Breast epithelium (tissue), 4 donors: ENCODE data around the gene SIDT2. TPM values are rescaled to one million over a fixed set of nuclear protein-coding genes. Genes with fewer than 3 reads are reported as not detected.

Experiments
- DNase-seq, 2 donors: peaks; one replicate each; pipeline ENCODE4 v3.0.0-alpha.2; 2019; ENCODE audit warnings: low spot score in 2 of 2
- H3K27ac ChIP-seq, 2 donors: fragments of 200-600 bp; sonication (generic) in 1 of 2; one replicate each; pipeline ENCODE4 v1.5.1; 2016 to 2019; ENCODE audit warnings: mild to moderate bottlenecking in 1 of 2
- H3K27me3 ChIP-seq, 2 donors: fragments of 200-600 bp; sonication (generic) in 1 of 2; one replicate each; pipeline versions ENCODE4 v1.5.1 to v1.6.0; 2017 to 2019; ENCODE audit warnings: control low read depth in 1 of 2, mild to moderate bottlenecking in 1 of 2
- H3K36me3 ChIP-seq: fragments of 200-600 bp; one replicate; pipeline ENCODE4 v1.5.1; 2019
- H3K4me1 ChIP-seq, 2 donors: fragments of 200-600 bp; sonication (generic); one replicate each; pipeline ENCODE4 v1.5.1; 2016 to 2019; ENCODE audit warnings: control low read depth in 1 of 2
- H3K4me3 ChIP-seq, 3 donors: fragments of 200-600 bp; sonication (generic); 1 replicate in 2 of 3; 2 replicates in 1 of 3; pipeline ENCODE4 v1.5.1; 2016 to 2019; ENCODE audit warnings: mild to moderate bottlenecking in 3 of 3, moderate library complexity in 2 of 3
- H3K9me3 ChIP-seq, 2 donors: fragments of 200-600 bp; sonication (generic) in 1 of 2; one replicate each; pipeline ENCODE4 v1.5.1; 2016 to 2019; ENCODE audit warnings: control low read depth in 1 of 2
- POLR2A ChIP-seq: fragments of 450-650 bp; IDR thresholded peaks from one replicate; pipeline ENCODE4 v1.6.1; 2016; ENCODE audit warnings: antibody characterized with exemption, mild to moderate bottlenecking, moderate library complexity
- POLR2AphosphoS5 ChIP-seq, 3 donors: sonication (generic); formaldehyde crosslinking; IDR thresholded peaks; one replicate each; pipeline ENCODE4 v1.6.1; 2017; ENCODE audit warnings: antibody characterized with exemption in 3 of 3
- intact Hi-C: fragments of 100-400 bp; cut with DNase I; formaldehyde crosslinking; loops from one replicate; pipeline ENCODE4 v1.15.1; 2023; ENCODE audit warnings: low total_unique reads
- total RNA-seq, 3 donors: library from RNA; depleted of rRNA; stranded (reverse); fragments of >200 nt; gene quantifications; one replicate each; pipeline ENCODE4 v1.1.0, GENCODE V29; 2016
- TF ChIP-seq, protein P1 (sequence below), 3 donors: fragments of 450-650 bp; IDR thresholded peaks; one replicate each; pipeline ENCODE4 v1.5.1; 2016 to 2017; ENCODE audit warnings: antibody characterized with exemption in 3 of 3, mild to moderate bottlenecking in 3 of 3, moderate library complexity in 3 of 3

Gene SIDT2
- total RNA-seq, 3 donors from 2014 or later: 45.2 to 86.7 (median 49.5) TPM

DNA sequence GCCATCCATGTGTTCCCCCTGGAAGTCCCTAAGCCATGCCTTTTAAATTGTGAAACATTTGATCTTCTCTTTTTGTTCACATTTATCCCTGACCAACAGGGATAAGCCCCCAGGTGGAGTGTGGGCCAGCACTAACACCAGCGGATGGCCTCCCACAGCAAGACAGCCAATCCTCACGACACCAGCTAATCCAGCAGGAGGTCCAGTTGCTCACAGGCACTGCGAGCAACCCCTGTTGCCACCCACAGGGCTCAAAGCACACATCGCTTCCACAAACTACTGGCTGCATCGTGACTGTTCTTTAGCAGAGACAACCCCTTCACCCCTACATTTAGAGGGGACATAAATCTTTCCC lies 51.4 kb downstream of the SIDT2 start:
- no peak for DNase-seq
- Histone ChIP-seq H3K9me3 (no peaks in the 10 kb centered on the region), H3K27me3 (no peaks in the 10 kb centered on the region), H3K4me1 (peaks cover 2 to 4% of the 10 kb centered on the region in 2 donors), H3K27ac (no peak overlapping the region), H3K4me3 (no peak overlapping the region), H3K36me3 (no peaks in the 10 kb centered on the region)
- TF ChIP-seq POLR2A (no peak), POLR2AphosphoS5 (IDR thresholded peaks at IDR 0.05) (no peak)
- TF ChIP-seq, protein P1, sequence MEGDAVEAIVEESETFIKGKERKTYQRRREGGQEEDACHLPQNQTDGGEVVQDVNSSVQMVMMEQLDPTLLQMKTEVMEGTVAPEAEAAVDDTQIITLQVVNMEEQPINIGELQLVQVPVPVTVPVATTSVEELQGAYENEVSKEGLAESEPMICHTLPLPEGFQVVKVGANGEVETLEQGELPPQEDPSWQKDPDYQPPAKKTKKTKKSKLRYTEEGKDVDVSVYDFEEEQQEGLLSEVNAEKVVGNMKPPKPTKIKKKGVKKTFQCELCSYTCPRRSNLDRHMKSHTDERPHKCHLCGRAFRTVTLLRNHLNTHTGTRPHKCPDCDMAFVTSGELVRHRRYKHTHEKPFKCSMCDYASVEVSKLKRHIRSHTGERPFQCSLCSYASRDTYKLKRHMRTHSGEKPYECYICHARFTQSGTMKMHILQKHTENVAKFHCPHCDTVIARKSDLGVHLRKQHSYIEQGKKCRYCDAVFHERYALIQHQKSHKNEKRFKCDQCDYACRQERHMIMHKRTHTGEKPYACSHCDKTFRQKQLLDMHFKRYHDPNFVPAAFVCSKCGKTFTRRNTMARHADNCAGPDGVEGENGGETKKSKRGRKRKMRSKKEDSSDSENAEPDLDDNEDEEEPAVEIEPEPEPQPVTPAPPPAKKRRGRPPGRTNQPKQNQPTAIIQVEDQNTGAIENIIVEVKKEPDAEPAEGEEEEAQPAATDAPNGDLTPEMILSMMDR (IDR thresholded peaks at IDR 0.05): no peak
- intact Hi-C loops: loop anchor here (10.0 kb wide), 1 partner anchor 355 kb away; no protein-coding TSS in a partner anchor

DNA sequence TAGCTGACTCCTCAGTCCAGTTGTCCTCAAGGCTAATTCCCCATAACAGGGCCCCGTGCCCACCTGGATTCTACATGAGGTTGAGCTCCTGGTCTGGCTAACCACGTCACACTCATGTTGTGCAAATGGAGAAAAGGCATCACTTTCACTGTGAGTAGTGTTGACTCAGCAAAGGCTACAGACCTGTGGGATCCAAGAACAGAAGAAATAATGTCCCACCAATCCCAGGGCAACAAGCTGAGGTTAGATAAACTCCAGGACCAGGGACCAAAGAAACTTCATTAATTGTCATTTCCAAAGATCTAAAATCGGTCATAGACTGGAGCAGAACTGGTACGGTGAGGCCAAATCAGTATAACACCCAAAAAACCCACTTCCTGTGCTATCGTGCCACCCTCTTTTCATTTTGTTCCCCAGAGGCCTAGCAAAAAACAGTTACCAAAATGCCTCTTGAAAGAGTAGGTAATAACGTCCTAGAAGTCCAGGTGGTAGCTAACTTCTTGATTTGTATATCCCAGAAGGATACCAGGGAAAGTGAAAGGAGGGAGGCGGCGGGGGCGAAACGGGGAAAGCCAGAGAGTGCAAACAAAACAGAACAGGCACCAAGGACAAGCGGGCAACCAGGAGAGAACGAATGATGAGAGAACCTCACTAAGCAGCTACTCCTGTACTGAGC lies 51.9 kb downstream of the SIDT2 start:
- intact Hi-C loops: no loop called here
- Histone ChIP-seq H3K4me3 (peak overlapping the region in 1 of 3 donors; percentile 79), H3K27ac (peak overlapping the region in 1 of 2 donors; percentile 96), H3K36me3 (no peaks in the 10 kb centered on the region), H3K9me3 (no peaks in the 10 kb centered on the region), H3K4me1 (peaks cover 2 to 4% of the 10 kb centered on the region in 2 donors), H3K27me3 (no peaks in the 10 kb centered on the region)
- no peak for DNase-seq
- TF ChIP-seq POLR2A (no peak), POLR2AphosphoS5 (IDR thresholded peaks at IDR 0.05) (no peak)
- TF ChIP-seq, protein P1 (IDR thresholded peaks at IDR 0.05): no peak

DNA sequence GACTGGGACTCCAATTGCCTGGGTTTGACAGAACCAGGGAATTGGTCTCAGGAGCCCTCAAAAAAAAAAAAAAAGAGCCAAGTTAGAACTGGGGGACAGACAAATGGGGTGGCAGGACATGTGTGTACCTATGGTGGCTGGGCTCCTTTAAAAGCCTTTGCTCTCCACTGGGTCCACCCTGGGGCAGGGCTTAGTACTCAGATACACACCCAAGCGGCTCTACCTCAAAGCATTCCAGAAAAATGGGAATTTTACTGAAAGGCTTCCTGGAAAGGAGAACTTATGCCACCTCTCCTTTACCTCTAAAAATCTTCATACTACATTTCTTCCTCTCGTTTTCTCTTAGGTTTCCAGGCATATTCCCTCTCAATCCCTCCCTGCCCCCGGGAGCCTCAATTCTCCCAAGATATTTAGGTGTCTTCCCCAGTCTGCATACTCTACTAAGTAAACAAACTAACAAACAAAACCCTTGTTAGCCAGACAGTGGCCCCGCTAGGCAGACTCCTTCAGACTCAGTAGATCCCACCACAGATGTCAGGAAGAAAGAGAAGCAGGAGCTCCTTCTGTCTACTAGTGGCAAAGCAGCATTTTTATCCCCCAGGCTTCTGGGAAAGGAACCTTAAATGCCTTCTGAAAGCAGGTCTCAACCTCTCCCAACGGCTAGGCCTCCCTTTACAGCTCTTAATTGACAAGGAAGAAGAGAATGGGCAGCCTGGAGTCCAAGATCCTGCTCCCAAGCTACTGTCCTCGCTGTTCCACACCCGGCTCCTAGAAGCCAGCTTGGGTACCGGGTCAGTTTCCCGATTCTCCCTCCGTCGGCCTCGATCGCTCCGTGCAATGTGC lies 52.7 kb downstream of the SIDT2 start:
- H3K9me3 ChIP-seq: no peaks in the 10 kb centered on the region
- TF ChIP-seq POLR2AphosphoS5 (IDR thresholded peaks at IDR 0.05): no peak
- TF ChIP-seq POLR2A: no peak
- TF ChIP-seq, protein P1 (IDR thresholded peaks at IDR 0.05): no peak
- no peak for DNase-seq
- no peaks in the 10 kb centered on the region for H3K36me3 ChIP-seq
- peak overlapping the region; percentile 76 to 93 (median 79) for H3K4me3 ChIP-seq
- H3K27me3 ChIP-seq: no peaks in the 10 kb centered on the region
- H3K4me1 ChIP-seq: peaks cover 2 to 4% of the 10 kb centered on the region in 2 donors
- intact Hi-C loops: no loop called here
- H3K27ac ChIP-seq: peak overlapping the region; percentile 92 to 96

DNA sequence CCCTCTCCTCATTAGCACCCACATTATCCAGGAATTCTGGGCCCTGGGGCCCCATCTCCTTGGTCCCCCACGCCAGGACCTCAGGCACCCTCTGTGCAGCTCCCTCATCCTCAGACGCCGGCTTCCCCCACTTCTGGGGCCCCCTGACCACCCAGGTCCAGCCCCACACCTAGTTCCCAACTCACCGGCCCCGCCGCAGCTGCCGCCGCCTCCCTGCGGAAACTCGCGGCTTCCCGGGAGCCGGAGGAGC lies 53.2 kb downstream of the SIDT2 start, which contains the start of gene PCSK7:
TSS of gene PCSK7 (minus strand) at position 232 of the 250 bp plus-strand sequence. CDS start 2,229 bp downstream, outside the sequence.
- intact Hi-C loops: no loop called here
- Histone ChIP-seq H3K4me3 (peak within 1 kb of the TSS; percentile 76 to 93 (median 79)), H3K36me3 (no peaks in the 10 kb centered on the region), H3K4me1 (peaks cover 2 to 4% of the 10 kb centered on the region in 2 donors), H3K27me3 (no peaks in the 10 kb centered on the region), H3K27ac (peak within 1 kb of the TSS; percentile 92 to 96), H3K9me3 (no peaks in the 10 kb centered on the region)
- TF ChIP-seq, protein P1 (IDR thresholded peaks at IDR 0.05): no peak
- TF ChIP-seq POLR2AphosphoS5 (IDR thresholded peaks at IDR 0.05) (no peak), POLR2A (no peak)
- DNase-seq: peak in 1 of 2 donors; percentile 66
